Right ventricle myocardium inferior (tissue), 1 donor: ENCODE results near the gene CEACAM7. TPM values are rescaled to one million over a fixed set of nuclear protein-coding genes. Genes with fewer than 3 reads are reported as not detected.
"Not testable (repeated sequence)": the region's sequence is repeated elsewhere in the genome, so short reads cannot be mapped to it uniquely, and the experiment has no call there.

ENCODE experiments used
- ATAC-seq: fragments of 200-7000 bp; cut with Tn5 transposase; one replicate; pipeline ENCODE4 v1.9.1; 2020; ENCODE audit warnings: mild to moderate bottlenecking, moderate library complexity
- DNase-seq: peaks from one replicate; pipeline ENCODE4 v3.0.0; 2021; ENCODE audit errors: missing footprints
- intact Hi-C: fragments of 100-400 bp; cut with DNase I; formaldehyde crosslinking; loops from one replicate; pipeline ENCODE4 v1.11.0; 2022
- long read RNA-seq: library from polyadenylated mRNA; unstranded; transcript quantifications from one replicate; pipeline ENCODE4 v2.0.0, GENCODE V29; 2021
- total RNA-seq: library from RNA; stranded (reverse); fragmentation: NEBNext Ultra II Directional; extraction: Animal tissue kit (Norgen Biotek cat#: 25700); gene quantifications from one replicate; pipeline ENCODE4 v1.2.1, GENCODE V29; 2021
- donor health status: DM: no; HTN: yes; CAD: no; lungs with severe emphysema.

Gene CEACAM7
- total RNA-seq = not detected
- long read RNA-seq = 0 reads

DNA sequence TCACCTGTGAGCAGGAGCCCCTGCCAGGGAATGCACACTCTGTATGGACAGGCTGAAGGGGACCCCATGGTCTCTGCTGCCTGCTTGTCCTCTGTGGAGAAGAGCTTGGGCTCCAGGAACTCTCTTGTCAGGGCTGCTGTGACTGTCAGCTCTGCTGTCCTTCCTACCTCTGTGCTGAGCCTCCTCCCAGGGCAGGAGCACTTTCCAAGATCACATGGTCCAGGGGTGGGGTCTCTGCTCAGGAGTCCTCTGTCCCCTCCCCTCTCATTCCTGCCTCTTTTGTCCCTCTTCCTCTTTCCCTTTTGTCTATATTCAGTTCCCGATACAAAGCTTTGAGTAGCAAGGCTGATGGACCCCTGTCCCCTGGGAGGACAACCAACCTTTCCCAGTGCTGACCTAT, at the start of gene CEACAM7:
TSS of gene CEACAM7 (minus strand) at position 173 of the 400 bp plus-strand sequence. CDS start at position 68, 105 bp downstream.
- intact Hi-C loops = no loop called here
- no peak for DNase-seq
- no peak for ATAC-seq

DNA sequence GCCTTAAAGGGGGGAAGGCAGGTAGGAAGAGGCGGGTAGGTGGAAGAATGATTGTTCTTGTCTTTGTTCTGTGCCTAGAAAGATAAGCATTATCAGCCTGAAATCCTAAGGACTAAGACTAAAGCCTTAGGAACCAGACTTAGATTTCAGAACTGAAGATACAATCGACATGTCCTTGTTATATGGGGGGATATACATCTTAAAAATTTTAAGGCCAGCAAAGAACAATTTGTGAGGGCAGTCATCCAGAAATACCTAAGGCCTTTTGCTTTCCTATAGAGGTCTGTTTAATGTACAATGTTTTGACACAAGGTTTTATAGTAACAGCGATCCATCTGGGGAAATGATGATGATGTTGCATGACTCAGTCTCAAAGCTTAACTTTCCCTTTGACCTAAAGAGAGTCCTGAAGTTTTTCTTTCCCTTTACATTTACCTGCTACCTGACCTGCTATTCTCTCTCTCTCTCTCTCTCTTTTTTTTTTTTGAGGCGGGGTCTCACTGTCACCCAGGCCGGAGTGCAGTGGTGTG, 47.1 kb upstream of the CEACAM7 start:
- ATAC-seq (no peak), DNase-seq (no peak)
- intact Hi-C loops = no loop called here

DNA sequence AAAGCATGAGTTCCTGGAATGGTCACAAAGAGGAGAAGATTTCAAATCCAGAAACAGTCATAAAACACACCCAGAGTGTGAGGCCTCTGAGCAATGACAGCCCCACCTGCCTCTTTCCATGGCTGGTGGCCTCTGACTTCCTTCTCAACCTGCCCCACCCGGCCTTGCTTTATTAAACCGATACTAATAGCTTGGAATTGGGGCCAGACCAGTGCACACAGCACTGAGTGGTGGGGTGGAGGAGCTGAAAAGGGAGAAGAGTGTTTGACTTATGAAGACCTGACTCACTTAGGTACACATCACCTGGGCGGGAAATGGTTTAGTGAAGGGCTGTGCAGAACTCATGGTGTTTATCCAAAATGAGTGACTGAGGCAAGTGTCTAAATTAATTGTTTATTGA, 46.5 kb upstream of the CEACAM7 start:
- intact Hi-C loops = no loop called here
- no peak for DNase-seq

DNA sequence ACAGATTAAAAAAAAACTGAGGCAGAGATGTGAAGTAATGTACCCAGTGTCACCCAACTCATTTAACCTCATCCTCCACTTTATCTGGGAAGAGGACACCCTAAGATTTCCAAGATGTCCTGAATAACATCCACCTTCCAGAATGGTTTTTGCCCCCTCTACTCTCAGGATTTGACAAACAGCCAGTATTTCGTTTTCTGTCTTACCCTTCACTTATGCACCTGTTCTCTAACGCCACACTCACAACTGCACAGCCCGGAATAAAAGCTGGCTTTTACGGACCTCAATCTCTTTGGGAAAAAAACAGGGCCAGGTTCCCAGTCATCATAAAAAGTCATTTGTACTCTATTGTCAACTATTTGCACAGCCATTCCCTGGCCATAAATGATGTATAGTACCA, 46.1 kb upstream of the CEACAM7 start:
- intact Hi-C loops = no loop called here
- ATAC-seq (no peak), DNase-seq (no peak)

More for the DNA sequence above, 46.5 kb upstream of the CEACAM7 start:
- no peak for ATAC-seq

DNA sequence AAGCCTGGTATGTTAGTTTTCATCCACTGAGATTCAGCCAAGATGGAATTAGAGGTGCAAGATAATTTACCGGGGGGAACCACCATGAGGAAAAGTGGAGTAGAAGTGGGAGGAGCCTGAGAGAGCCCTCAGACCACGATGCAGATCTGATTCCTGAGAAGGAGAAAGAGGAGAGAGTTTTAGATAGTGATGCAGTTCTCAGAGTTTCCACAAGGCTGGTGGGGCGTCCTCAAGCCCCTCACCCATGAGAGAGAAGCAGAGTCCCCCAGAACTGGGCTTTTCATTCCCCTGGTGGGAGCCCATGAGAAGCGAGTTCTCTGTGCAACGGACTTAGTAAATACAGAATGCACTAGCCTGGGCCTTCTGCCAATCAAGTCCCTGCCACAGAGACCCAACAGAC, 38.4 kb upstream of the CEACAM7 start:
- intact Hi-C loops = no loop called here
- DNase-seq = no peak
- no peak for ATAC-seq

DNA sequence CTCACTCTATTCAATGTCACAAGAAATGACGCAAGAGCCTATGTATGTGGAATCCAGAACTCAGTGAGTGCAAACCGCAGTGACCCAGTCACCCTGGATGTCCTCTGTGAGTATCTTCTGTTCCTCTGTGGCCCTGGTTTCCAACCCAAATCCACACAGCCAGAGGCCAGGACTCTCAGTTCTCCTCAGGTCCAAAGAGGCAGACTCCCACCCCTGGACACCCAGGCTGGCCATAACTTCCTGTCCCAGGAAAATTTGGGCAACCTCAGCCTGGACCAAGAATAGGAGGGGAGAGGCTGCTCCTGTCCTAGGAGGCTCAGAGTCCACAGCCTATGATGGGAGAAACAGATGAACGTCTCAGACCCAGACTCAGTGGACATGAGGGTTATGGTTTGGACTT, 32.0 kb upstream of the CEACAM7 start:
- ATAC-seq (no peak), DNase-seq (no peak)
- intact Hi-C loops = no loop called here

DNA sequence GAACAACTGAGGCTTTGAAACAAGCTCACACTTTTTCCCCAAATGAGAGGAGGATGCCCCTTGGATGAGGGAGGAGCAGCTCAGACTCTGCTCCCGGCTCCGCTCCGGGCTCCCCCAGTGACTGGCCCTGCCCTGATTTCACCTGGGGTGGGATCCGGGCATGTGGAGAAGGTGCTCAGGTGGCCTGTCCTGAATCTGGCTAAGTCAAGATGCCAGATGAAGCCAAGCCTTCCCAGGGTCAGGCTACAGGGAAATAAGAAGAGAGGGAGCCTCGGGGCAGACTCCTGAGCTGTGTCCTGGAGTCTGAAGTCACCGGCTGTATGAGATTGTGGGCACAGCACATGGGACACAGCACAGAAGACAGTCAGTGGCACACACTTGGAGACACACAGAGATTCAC, 30.7 kb upstream of the CEACAM7 start:
- ATAC-seq (no peak), DNase-seq (no peak)
- intact Hi-C loops = no loop called here

DNA sequence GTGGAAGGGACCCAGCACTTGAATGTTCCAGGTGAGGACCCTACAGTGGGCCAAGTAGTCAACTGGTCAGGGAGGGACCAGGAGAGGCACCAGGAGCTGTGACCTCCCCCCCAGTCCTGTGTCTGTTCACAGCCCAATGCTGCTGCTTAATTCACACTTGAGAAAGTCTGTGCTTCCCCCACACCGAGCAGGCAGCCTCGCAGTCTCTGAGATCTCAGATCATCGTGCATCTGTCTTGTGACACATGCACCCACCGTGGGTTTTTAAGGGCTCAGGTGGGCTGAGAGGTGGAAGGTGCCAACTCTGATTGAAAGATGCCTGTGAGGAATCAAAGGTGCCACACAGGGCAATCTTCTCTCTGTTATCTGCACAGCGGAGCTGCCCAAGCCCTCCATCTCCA, 26.5 kb upstream of the CEACAM7 start:
- DNase-seq (no peak), ATAC-seq (no peak)
- intact Hi-C loops = no loop called here

DNA sequence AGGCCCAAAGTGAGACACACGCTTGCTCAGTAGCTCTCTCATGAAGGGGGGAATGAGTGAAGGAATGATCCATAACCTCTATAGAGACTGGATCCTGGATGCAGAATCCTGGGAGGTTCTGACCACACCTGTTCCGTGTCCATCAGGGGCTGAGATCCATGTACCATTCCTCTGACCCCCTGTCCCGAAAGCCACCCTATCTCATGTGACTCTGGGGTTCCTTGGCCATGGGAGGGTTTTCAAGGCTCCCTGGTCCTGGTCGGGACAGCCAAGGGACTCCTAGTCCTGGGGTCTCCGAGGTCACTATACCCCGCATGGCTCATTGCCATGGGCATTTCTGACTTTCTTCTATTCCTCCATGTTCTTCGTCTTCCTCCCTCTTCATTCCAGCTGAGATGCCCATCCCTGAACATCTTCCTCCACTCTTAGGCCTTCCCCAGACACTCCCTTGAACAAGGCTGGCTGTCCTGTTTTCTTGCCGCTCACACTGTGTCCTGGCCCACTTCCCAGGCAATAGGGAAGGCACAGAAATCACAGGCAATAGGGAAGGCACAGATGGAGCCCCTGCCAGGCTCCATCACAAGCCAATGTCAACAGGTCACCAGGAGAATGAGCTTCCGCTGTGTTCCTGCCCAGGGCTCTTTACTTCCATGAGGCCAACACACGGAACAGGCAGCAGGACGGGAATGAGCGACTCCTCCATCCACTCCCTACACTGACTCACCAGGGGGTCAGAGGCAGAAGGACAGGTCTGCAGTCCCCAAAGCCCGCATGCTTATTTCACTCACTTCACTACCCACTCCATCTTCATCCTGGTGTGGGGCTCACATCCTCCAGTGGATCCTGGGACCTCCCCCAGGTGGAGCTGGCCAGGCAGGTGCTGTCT, 23.5 kb upstream of the CEACAM7 start:
- ATAC-seq = no peak
- DNase-seq = no peak
- intact Hi-C loops = no loop called here

DNA sequence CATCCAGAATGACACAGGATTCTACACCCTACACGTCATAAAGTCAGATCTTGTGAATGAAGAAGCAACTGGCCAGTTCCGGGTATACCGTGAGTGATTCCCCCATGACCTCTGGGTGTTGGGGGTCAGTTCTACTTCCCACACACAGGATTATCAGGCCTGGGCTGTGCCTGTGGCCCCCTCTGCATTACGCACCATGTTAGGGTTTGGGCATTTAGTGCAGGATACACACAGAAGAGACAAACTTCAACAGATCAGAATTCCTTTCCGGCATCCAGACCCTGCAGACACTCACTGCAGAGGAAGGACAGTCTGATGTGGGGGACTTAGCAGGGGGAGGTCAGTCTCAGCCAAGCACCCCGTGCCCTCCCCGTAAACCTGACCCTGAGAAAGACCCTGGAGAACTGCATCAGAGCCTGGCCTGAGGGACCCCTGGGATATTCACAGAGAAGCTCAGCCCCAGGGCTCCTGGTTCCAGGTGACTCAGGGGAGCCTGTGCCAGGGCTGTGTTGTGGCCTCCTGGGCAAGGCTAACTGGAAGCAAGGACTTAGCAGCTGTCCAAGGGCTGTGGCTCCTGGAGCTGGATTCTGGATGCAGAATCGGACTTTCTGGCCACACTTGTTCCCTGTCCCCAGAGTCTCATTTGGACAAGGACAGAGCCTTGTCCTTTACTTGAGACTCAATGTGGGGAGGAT, 22.0 kb upstream of the CEACAM7 start:
- DNase-seq (no peak), ATAC-seq (no peak)
- intact Hi-C loops = no loop called here

DNA sequence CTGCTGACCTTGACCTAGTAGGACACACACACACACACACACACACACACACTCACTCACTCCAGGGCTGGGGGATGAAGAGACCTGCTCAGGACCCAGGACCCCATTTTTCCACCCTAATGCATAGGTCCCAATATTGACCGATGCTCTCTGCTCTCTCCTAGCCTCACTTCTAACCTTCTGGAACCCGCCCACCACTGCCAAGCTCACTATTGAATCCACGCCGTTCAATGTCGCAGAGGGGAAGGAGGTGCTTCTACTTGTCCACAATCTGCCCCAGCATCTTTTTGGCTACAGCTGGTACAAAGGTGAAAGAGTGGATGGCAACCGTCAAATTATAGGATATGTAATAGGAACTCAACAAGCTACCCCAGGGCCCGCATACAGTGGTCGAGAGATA, 21.4 kb upstream of the CEACAM7 start:
- intact Hi-C loops, ATAC-seq, DNase-seq: not testable (repeated sequence)

DNA sequence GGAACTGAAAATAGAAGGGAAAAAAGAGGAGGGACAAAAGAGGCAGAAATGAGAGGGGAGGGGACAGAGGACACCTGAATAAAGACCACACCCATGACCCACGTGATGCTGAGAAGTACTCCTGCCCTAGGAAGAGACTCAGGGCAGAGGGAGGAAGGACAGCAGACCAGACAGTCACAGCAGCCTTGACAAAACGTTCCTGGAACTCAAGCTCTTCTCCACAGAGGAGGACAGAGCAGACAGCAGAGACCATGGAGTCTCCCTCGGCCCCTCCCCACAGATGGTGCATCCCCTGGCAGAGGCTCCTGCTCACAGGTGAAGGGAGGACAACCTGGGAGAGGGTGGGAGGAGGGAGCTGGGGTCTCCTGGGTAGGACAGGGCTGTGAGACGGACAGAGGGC, 20.4 kb upstream of the CEACAM7 start, which contains the start of gene CEACAM5:
TSS of gene CEACAM5 (plus strand) at position 146 of the 400 bp plus-strand sequence. CDS start at position 252, 106 bp downstream.
- ATAC-seq (no peak), DNase-seq (no peak)
- intact Hi-C loops = no loop called here

DNA sequence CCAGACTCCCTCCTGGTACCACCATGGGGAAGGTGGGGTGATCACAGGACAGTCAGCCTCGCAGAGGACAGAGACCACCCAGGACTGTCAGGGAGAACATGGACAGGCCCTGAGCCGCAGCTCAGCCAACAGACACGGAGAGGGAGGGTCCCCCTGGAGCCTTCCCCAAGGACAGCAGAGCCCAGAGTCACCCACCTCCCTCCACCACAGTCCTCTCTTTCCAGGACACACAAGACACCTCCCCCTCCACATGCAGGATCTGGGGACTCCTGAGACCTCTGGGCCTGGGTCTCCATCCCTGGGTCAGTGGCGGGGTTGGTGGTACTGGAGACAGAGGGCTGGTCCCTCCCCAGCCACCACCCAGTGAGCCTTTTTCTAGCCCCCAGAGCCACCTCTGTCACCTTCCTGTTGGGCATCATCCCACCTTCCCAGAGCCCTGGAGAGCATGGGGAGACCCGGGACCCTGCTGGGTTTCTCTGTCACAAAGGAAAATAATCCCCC, 19.9 kb upstream of the CEACAM7 start:
- no peak for DNase-seq

DNA sequence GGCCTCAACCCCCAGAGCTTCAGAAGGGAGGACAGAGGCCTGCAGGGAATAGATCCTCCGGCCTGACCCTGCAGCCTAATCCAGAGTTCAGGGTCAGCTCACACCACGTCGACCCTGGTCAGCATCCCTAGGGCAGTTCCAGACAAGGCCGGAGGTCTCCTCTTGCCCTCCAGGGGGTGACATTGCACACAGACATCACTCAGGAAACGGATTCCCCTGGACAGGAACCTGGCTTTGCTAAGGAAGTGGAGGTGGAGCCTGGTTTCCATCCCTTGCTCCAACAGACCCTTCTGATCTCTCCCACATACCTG, 19.4 kb upstream of the CEACAM7 start:
- DNase-seq (no peak), ATAC-seq (no peak)
- intact Hi-C loops = no loop called here

More for the DNA sequence above, 19.9 kb upstream of the CEACAM7 start:
- no peak for ATAC-seq
- intact Hi-C loops = no loop called here

DNA sequence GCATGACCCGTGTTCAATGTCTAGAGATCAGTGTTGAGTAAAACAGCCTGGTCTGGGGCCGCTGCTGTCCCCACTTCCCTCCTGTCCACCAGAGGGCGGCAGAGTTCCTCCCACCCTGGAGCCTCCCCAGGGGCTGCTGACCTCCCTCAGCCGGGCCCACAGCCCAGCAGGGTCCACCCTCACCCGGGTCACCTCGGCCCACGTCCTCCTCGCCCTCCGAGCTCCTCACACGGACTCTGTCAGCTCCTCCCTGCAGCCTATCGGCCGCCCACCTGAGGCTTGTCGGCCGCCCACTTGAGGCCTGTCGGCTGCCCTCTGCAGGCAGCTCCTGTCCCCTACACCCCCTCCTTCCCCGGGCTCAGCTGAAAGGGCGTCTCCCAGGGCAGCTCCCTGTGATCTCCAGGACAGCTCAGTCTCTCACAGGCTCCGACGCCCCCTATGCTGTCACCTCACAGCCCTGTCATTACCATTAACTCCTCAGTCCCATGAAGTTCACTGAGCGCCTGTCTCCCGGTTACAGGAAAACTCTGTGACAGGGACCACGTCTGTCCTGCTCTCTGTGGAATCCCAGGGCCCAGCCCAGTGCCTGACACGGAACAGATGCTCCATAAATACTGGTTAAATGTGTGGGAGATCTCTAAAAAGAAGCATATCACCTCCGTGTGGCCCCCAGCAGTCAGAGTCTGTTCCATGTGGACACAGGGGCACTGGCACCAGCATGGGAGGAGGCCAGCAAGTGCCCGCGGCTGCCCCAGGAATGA, 18.9 kb upstream of the CEACAM7 start:
- intact Hi-C loops = no loop called here
- ATAC-seq = peak; percentile 41
- DNase-seq = peak; percentile 87

DNA sequence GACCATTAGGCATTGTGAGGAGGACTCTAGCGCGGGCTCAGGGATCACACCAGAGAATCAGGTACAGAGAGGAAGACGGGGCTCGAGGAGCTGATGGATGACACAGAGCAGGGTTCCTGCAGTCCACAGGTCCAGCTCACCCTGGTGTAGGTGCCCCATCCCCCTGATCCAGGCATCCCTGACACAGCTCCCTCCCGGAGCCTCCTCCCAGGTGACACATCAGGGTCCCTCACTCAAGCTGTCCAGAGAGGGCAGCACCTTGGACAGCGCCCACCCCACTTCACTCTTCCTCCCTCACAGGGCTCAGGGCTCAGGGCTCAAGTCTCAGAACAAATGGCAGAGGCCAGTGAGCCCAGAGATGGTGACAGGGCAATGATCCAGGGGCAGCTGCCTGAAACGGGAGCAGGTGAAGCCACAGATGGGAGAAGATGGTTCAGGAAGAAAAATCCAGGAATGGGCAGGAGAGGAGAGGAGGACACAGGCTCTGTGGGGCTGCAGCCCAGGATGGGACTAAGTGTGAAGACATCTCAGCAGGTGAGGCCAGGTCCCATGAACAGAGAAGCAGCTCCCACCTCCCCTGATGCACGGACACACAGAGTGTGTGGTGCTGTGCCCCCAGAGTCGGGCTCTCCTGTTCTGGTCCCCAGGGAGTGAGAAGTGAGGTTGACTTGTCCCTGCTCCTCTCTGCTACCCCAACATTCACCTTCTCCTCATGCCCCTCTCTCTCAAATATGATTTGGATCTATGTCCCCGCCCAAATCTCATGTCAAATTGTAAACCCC, 17.5 kb upstream of the CEACAM7 start:
- ATAC-seq (no peak), DNase-seq (no peak)
- intact Hi-C loops = no loop called here

DNA sequence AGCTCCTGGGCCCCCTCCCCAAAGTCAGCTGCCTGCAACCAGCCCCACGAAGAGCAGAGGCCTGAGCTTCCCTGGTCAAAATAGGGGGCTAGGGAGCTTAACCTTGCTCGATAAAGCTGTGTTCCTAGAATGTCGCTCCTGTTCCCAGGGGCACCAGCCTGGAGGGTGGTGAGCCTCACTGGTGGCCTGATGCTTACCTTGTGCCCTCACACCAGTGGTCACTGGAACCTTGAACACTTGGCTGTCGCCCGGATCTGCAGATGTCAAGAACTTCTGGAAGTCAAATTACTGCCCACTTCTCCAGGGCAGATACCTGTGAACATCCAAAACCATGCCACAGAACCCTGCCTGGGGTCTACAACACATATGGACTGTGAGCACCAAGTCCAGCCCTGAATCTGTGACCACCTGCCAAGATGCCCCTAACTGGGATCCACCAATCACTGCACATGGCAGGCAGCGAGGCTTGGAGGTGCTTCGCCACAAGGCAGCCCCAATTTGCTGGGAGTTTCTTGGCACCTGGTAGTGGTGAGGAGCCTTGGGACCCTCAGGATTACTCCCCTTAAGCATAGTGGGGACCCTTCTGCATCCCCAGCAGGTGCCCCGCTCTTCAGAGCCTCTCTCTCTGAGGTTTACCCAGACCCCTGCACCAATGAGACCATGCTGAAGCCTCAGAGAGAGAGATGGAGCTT, 15.7 kb upstream of the CEACAM7 start:
- DNase-seq (no peak), ATAC-seq (no peak)
- intact Hi-C loops = no loop called here

DNA sequence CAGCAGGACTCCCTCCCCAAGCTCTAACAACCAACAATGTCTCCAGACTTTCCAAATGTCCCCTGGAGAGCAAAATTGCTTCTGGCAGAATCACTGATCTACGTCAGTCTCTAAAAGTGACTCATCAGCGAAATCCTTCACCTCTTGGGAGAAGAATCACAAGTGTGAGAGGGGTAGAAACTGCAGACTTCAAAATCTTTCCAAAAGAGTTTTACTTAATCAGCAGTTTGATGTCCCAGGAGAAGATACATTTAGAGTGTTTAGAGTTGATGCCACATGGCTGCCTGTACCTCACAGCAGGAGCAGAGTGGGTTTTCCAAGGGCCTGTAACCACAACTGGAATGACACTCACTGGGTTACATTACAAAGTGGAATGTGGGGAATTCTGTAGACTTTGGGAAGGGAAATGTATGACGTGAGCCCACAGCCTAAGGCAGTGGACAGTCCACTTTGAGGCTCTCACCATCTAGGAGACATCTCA, 14.1 kb upstream of the CEACAM7 start:
- intact Hi-C loops = no loop called here
- no peak for ATAC-seq

More for the DNA sequence above, 14.1 kb upstream of the CEACAM7 start:
- no peak for DNase-seq
